SK-N-SH treated with all-trans-retinoic acid at 6 μM for 48 hours (cell line): ENCODE measurements around the gene LYRM7.
"Not testable (repeated sequence)": the region's sequence is repeated elsewhere in the genome, so short reads cannot be mapped to it uniquely, and the experiment has no call there.

Source experiments
- ATAC-seq: fragments of 200-7000 bp; cut with Tn5 transposase; 3 replicates; pipeline ENCODE4 v1.9.1; 2020; ENCODE audit warnings: mild to moderate bottlenecking, moderate library complexity
- ARNTL ChIP-seq: fragments of 450-650 bp; formaldehyde crosslinking; IDR thresholded peaks from 2 replicates; pipeline ENCODE4 v1.5.0; 2020; ENCODE audit warnings: low read depth, mild to moderate bottlenecking, moderate library complexity, borderline replicate concordance
- BACH2 ChIP-seq: fragments of 250-450 bp; sonication (Bioruptor Pico); IDR thresholded peaks from 2 replicates; pipeline ENCODE4 v1.9.0; 2021; ENCODE audit warnings: mild to moderate bottlenecking, borderline replicate concordance
- CREB5 ChIP-seq: fragments of 250-450 bp; sonication (Bioruptor Pico); IDR thresholded peaks from 2 replicates; pipeline ENCODE4 v1.5.1; 2020; ENCODE audit warnings: low read depth, mild to moderate bottlenecking, moderate library complexity
- CSDC2 ChIP-seq: fragments of 250-450 bp; sonication (Bioruptor Pico); IDR thresholded peaks from 2 replicates; pipeline ENCODE4 v1.5.0; 2020; ENCODE audit warnings: mild to moderate bottlenecking, moderate library complexity
- CSRNP3 ChIP-seq: fragments of 250-450 bp; sonication (Bioruptor Pico); IDR thresholded peaks from 2 replicates; pipeline ENCODE4 v1.5.1; 2021; ENCODE audit warnings: mild to moderate bottlenecking, moderate library complexity
- ESRRG ChIP-seq: fragments of 250-450 bp; sonication (Bioruptor Pico); IDR thresholded peaks from 2 replicates; pipeline ENCODE4 v1.6.1; 2021; ENCODE audit warnings: mild to moderate bottlenecking
- GLIS3 ChIP-seq: fragments of 250-450 bp; sonication (Bioruptor Pico); IDR thresholded peaks from 2 replicates; pipeline ENCODE4 v1.5.0; 2020; ENCODE audit warnings: mild to moderate bottlenecking, moderate library complexity
- ISL1 ChIP-seq: fragments of 250-450 bp; sonication (Bioruptor Pico); IDR thresholded peaks from 2 replicates; pipeline ENCODE4 v2.1.2; 2022; ENCODE audit warnings: mild to moderate bottlenecking, moderate library complexity
- OSR1 ChIP-seq: fragments of 250-450 bp; sonication (Bioruptor Pico); IDR thresholded peaks from 2 replicates; pipeline ENCODE4 v1.8.0; 2022; ENCODE audit warnings: moderate library complexity, mild to moderate bottlenecking, inconsistent platforms
- PATZ1 ChIP-seq: fragments of 250-450 bp; sonication (Bioruptor Pico); IDR thresholded peaks from 2 replicates; pipeline ENCODE4 v1.8.0; 2020; ENCODE audit warnings: mild to moderate bottlenecking, moderate library complexity, borderline replicate concordance
- PPARA ChIP-seq: fragments of 250-450 bp; sonication (Bioruptor Pico); IDR thresholded peaks from 2 replicates; pipeline ENCODE4 v1.5.0; 2020; ENCODE audit warnings: mild to moderate bottlenecking, borderline replicate concordance
- SNAI2 ChIP-seq: fragments of 250-450 bp; sonication (Bioruptor Pico); IDR thresholded peaks from 2 replicates; pipeline ENCODE4 v1.5.0; 2020; ENCODE audit warnings: mild to moderate bottlenecking, moderate library complexity
- TOX ChIP-seq: fragments of 250-450 bp; sonication (Bioruptor Pico); IDR thresholded peaks from 2 replicates; pipeline ENCODE4 v1.8.0; 2021; ENCODE audit warnings: mild to moderate bottlenecking, moderate library complexity, borderline replicate concordance
- TSHZ2 ChIP-seq: fragments of 250-450 bp; sonication (Bioruptor Pico); IDR thresholded peaks from 2 replicates; pipeline ENCODE4 v1.5.0; 2020; ENCODE audit warnings: mild to moderate bottlenecking, moderate library complexity
- ZC3H10 ChIP-seq: fragments of 250-450 bp; sonication (Bioruptor Pico); IDR thresholded peaks from 2 replicates; pipeline ENCODE4 v1.5.1; 2021; ENCODE audit warnings: mild to moderate bottlenecking, moderate library complexity
- ZFP3 ChIP-seq: fragments of 250-450 bp; sonication (Bioruptor Pico); IDR thresholded peaks from 2 replicates; pipeline ENCODE4 v1.5.0; 2020; ENCODE audit warnings: mild to moderate bottlenecking, moderate library complexity
- ZFP30 ChIP-seq: fragments of 450-650 bp; formaldehyde crosslinking; IDR thresholded peaks from 2 replicates; pipeline ENCODE4 v1.5.0; 2022; ENCODE audit warnings: mild to moderate bottlenecking, moderate library complexity
- ZNF565 ChIP-seq: fragments of 450-650 bp; formaldehyde crosslinking; conservative IDR thresholded peaks from 2 replicates; pipeline ENCODE4 v1.5.0; 2020; ENCODE audit warnings: low read depth, mild to moderate bottlenecking, moderate library complexity
- ZNF70 ChIP-seq: fragments of 450-650 bp; formaldehyde crosslinking; IDR thresholded peaks from 2 replicates; pipeline ENCODE4 v1.5.0; 2020; ENCODE audit warnings: mild to moderate bottlenecking, moderate library complexity
- ZNF8 ChIP-seq: fragments of 450-650 bp; formaldehyde crosslinking; IDR thresholded peaks from 2 replicates; pipeline ENCODE4 v1.5.0; 2020; ENCODE audit warnings: mild to moderate bottlenecking, moderate library complexity

The LYRM7 gene

GRCh38 chr5:131170540-131171275, at the start of gene LYRM7:
TSS of gene LYRM7 (plus strand) at chr5:131170944. CDS start at chr5:131171021, 77 bp downstream.
- TF ChIP-seq ZNF8 (CRISPR knock-in tag) (no peak), CSRNP3 (CRISPR knock-in tag) (no peak), PATZ1 (no peak), GLIS3 (CRISPR knock-in tag) (no peak), ZFP30 (CRISPR knock-in tag) (no peak), ISL1 (no peak), OSR1 (CRISPR knock-in tag) (no peak), ARNTL (CRISPR knock-in tag) (no peak), CSDC2 (CRISPR knock-in tag) (no peak), ZC3H10 (CRISPR knock-in tag) (no peak), ZNF565 (no peak), SNAI2 (CRISPR knock-in tag) (no peak), ZNF70 (CRISPR knock-in tag) (no peak), CREB5 (CRISPR knock-in tag) (no peak)
- peak; percentile 99 for ATAC-seq

GRCh38 chr5:131127244-131127643, 43.5 kb upstream of the LYRM7 start:
- ATAC-seq: not testable (repeated sequence)

GRCh38 chr5:131129306-131129705, 41.4 kb upstream of the LYRM7 start:
- ATAC-seq: no peak
- TF ChIP-seq TSHZ2 (CRISPR knock-in tag) (no peak), CREB5 (CRISPR knock-in tag) (no peak), GLIS3 (CRISPR knock-in tag) (no peak), ZNF565 (no peak), ZNF70 (CRISPR knock-in tag) (no peak), ZNF8 (CRISPR knock-in tag) (no peak), CSDC2 (CRISPR knock-in tag) (no peak), ARNTL (CRISPR knock-in tag) (no peak), CSRNP3 (CRISPR knock-in tag) (no peak), PPARA (CRISPR knock-in tag) (no peak), TOX (CRISPR knock-in tag) (no peak), BACH2 (CRISPR knock-in tag) (no peak), ZFP3 (CRISPR knock-in tag) (no peak), ESRRG (no peak)
- TF ChIP-seq, all 23 proteins: peak for 0

GRCh38 chr5:131133091-131133490, 37.7 kb upstream of the LYRM7 start:
- not testable (repeated sequence) for ATAC-seq

- not testable (repeated sequence) for ATAC-seq
These were observed 32.3 kb upstream of the LYRM7 start for GRCh38 chr5:131138406-131138805.
